ENCODE results near the gene PKMYT1. TPM values are rescaled to one million over a fixed set of nuclear protein-coding genes. Genes with fewer than 3 reads are reported as not detected.

PKMYT1 gene
- total and polyA plus RNA-seq, 2 of the 4 experiments (the other 2 are of a cell fraction), result 1.8 to 14.9 TPM

DNA sequence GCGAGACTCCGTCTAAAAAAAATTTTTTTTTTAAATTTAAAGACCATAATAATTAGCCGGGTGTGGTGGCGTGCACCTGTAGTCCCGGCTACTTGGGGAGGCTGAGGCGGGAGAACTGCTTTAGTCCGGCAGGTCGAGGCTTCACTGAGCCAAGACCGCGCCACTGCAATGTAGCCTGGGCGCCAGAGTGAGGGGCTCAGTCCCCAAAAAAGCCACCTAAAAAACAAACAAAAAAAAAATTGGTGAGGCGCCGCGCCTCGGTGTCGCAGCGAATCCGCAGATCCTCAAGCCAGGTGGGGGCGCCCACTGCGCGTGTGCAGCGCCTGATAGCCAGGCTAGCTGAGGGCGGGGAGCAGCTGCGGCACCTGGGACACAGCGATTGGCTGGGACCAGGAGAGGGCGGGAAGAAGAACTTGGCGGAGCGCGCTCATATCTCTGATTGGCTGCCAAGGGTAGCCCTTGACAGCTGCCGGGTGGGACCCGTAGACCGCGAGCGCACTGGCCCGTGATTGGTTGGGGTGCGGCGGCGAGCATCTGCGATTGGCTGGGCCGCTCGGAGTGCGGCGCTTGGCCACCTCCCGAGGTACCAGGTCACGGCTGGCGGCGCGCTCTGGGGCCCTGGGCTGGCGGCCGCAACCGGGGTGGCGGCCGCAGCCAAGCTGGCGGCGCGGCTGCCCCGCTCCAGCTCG is 23.5 kb upstream of the PKMYT1 start (continued):
- peak; percentile 75; the same call in 1 of the 2 replicates for TF ChIP-seq FOS (IDR thresholded peaks at IDR 0.05; ENCODE audit: low read depth, low read length)

GRCh38 chr16:3001316-3001715 is 21.1 kb upstream of the PKMYT1 start:
- POLR2A ChIA-PET (ENCODE audit: unreplicated experiment), result interaction anchor here (1.2 kb wide), 1 partner anchor 19 kb away, joined by 5 read pairs; the partner anchor contains the start of gene TNFRSF12A
- dilution Hi-C loops (cut with HindIII; ENCODE audit: low sequenced_read_pairs, unreplicated experiment), result no loop called here
- H4K91ac ChIP-seq (ENCODE audit: insufficient read depth, low read depth, low read length), result no peak overlapping the region

More at GRCh38 chr16:3001316-3001715, 21.1 kb upstream of the PKMYT1 start:
- H3K27ac ChIP-seq (ENCODE audit: insufficient read depth, low read length), result no peak overlapping the region
- no peak for ATAC-seq (ENCODE audit: low read depth)
- H2BK5ac ChIP-seq (ENCODE audit: low read depth, low read length, poor library complexity, severe bottlenecking), result no peak overlapping the region
- no peak overlapping the region for H2BK120ac ChIP-seq (ENCODE audit: low read depth, low read length)
- in situ Hi-C loops (cut with MboI; ENCODE audit: low sequenced_read_pairs) (no loop called here), intact Hi-C loops (cut with micrococcal nuclease) (no loop called here)
- H2AK5ac ChIP-seq (ENCODE audit: low read depth, low read length), result no peak overlapping the region
- H4K5ac ChIP-seq (ENCODE audit: low read depth, low read length), result no peak overlapping the region
- no peaks in the 10 kb centered on the region for H3K9me3 ChIP-seq (ENCODE audit: control insufficient read depth, insufficient read depth, low read length)
- H3K9me1 ChIP-seq (ENCODE audit: insufficient read depth, low read length), result no peaks in the 10 kb centered on the region
- no peak overlapping the region for H3K23ac ChIP-seq (ENCODE audit: low read depth, low read length)
- DNase-seq, result no peak
- H2AK9ac ChIP-seq (replicated peaks; ENCODE audit: low read depth, low read length, poor library complexity), result no peak overlapping the region
- H4K20me1 ChIP-seq (ENCODE audit: insufficient read depth, low read length), result no peaks in the 10 kb centered on the region
- CTCF ChIA-PET, result interaction anchor here (1.3 kb wide), 1 partner anchor 31 kb away, joined by 6 read pairs; no protein-coding TSS in a partner anchor
- no peaks in the 10 kb centered on the region for H3K36me3 ChIP-seq (ENCODE audit: control insufficient read depth, insufficient read depth, low read length)
- H2BK20ac ChIP-seq (ENCODE audit: low read depth, low read length), result no peak overlapping the region
- BruUV-seq (replicated peaks), result no TSS peak
- no peak overlapping the region for H2BK15ac ChIP-seq (ENCODE audit: low read depth, low read length)
- no peak overlapping the region for H3K9ac ChIP-seq (ENCODE audit: low read depth, low read length)
- 59% methylated on average over 5 of the region's 12 CpGs; no CpG with 5 or more reads in 1 of the 2 experiments for WGBS, 2 experiments (ENCODE audit: extremely low coverage in 2 of 2, insufficient read length in 1 of 2)
- no peak overlapping the region for H3K14ac ChIP-seq (replicated peaks; ENCODE audit: low read depth, low read length)
- no peak overlapping the region for H3K4me2 ChIP-seq (ENCODE audit: low read depth, low read length)
- H4K8ac ChIP-seq (ENCODE audit: low read depth in 2 of 2, low read length in 2 of 2), result no peak overlapping the region
- H3K27me3 ChIP-seq (ENCODE audit: control insufficient read depth, insufficient read depth, low read length), result peaks cover 50% of the 10 kb centered on the region
- H3K4me3 ChIP-seq (ENCODE audit: insufficient read depth, low read depth, low read length), result no peak overlapping the region
- H3K4ac ChIP-seq (ENCODE audit: low read depth, low read length), result no peak overlapping the region
- TF ChIP-seq POLR2A (IDR thresholded peaks at IDR 0.05; ENCODE audit: low read depth, low read length) (no peak), CHD1 (IDR thresholded peaks at IDR 0.05; ENCODE audit: low read depth, low read length) (no peak), RAD21 (IDR thresholded peaks at IDR 0.05; ENCODE audit: low read length) (no peak), NFE2L2 (IDR thresholded peaks at IDR 0.05; ENCODE audit: low read depth, low read length) (no peak), ELK1 (IDR thresholded peaks at IDR 0.05; ENCODE audit: borderline replicate concordance, low read depth, low read length) (no peak)
- no peaks in the 10 kb centered on the region for H3K4me1 ChIP-seq (ENCODE audit: control insufficient read depth, insufficient read depth, low read length)
- H2AFZ ChIP-seq (replicated peaks; ENCODE audit: low read length, poor library complexity), result no peak overlapping the region
- no peak overlapping the region for H3K56ac ChIP-seq (ENCODE audit: extremely low read depth, insufficient read depth, low read length)
- H3K18ac ChIP-seq (ENCODE audit: low read depth, low read length), result no peak overlapping the region
- H3K79me1 ChIP-seq (ENCODE audit: low read depth in 1 of 2, low read length in 2 of 2), result no peaks in the 10 kb centered on the region
